Nucleus accumbens (tissue), 56 donors: ENCODE data around the gene MTOR.
A peak's percentile ranks its signal among the peaks of the same experiment; 100 is the strongest.
"Not testable (repeated sequence)": the region's sequence is repeated elsewhere in the genome, so short reads cannot be mapped to it uniquely, and the experiment has no call there.

Experiments used
- DNase-seq, 56 donors: peaks; one replicate each; lab custom pipeline; 2025; lab: John Stamatoyannopoulos, UW

MTOR gene

GRCh38 chr1:11262171-11263049 is at the start of gene MTOR:
MTOR (minus strand) TSS chr1:11262551; CDS start chr1:11259409, 3,142 bp downstream.
- DNase-seq = peak; percentile 60 to 100 (median 98)

DNA sequence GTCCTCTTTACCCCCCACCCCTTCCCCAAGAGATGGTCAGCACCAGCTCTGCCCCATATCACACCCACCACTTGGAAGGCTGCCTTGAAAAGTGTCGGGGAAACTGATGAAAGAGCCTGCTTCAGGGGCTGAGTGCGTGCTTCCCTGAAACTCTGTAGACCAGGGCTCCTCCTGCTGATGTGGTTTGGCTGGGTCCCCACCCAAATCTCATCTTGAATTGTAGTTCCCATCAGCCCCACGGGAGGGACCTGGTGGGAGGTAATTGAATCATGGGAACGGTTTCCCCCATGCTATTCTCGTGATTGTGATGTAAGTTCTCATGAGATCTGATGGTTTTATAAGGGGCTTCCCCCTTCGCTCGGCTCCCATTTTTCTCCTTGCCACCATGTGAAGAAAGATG is 47.0 kb upstream of the MTOR start:
- no peak for DNase-seq

- DNase-seq = no peak
Measured at GRCh38 chr1:11308699-11309224, 46.4 kb upstream of the MTOR start.

- no peak for DNase-seq
Measured at GRCh38 chr1:11307852-11308251, 45.5 kb upstream of the MTOR start.

DNA sequence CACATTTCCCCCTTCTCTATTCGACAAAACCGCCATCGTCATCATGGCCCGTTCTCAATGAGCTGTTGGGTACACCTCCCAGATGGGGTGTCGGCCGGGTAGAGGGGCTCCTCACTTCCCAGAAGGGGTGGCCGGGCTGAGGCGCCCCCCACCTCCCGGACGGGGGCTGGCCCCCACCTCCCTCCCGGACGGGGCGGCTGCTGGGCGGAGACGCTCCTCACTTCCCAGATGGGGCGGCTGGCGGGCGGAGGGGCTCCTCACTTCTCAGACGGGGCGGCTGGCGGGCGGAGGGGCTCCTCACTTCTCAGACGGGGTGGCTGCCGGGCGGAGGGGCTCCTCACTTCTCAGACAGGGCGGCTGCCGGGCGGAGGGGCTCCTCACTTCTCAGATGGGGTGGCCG is 43.2 kb upstream of the MTOR start:
- not testable (repeated sequence) for DNase-seq

DNA sequence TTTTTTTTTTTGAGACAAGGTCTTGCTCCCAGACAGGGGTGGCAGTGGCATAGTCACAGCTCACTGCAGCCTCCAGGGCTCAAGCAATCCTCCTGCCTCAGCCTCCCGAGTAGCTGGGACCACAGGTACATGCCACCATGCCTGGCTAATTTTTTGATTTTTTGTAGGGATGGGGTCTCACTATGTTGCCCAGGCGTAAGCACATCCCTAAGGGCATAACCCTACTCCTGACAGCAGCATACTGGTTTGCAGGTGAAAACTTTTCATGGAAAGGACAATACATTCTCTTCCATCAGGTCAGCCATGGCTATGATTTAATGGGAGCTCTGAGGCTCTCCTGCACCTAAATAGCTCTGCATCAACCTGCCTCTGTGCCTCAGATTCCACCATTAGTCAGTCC is 40.0 kb upstream of the MTOR start:
- no peak for DNase-seq

- DNase-seq = peak in 48 of 56 donors; percentile 8 to 85 (median 54)
Measured at GRCh38 chr1:11301601-11302000, 39.2 kb upstream of the MTOR start.

DNA sequence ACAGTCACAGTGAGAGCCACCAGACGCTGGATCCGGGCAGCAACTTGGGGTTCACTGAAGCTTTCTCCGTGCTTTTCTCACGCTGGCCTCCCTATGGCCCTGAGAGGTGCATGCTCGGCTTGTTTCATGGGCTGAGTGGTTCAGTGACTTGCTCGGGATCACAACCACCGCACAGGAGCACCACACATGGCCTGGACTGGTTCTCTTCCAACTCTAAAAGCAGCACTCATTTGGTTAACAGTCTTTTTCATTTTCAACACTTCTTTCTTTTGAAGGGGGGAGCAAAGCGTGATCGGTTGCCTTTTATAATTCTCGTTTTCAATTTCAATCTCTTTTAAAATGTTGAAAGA is 36.8 kb upstream of the MTOR start:
- DNase-seq = no peak

DNA sequence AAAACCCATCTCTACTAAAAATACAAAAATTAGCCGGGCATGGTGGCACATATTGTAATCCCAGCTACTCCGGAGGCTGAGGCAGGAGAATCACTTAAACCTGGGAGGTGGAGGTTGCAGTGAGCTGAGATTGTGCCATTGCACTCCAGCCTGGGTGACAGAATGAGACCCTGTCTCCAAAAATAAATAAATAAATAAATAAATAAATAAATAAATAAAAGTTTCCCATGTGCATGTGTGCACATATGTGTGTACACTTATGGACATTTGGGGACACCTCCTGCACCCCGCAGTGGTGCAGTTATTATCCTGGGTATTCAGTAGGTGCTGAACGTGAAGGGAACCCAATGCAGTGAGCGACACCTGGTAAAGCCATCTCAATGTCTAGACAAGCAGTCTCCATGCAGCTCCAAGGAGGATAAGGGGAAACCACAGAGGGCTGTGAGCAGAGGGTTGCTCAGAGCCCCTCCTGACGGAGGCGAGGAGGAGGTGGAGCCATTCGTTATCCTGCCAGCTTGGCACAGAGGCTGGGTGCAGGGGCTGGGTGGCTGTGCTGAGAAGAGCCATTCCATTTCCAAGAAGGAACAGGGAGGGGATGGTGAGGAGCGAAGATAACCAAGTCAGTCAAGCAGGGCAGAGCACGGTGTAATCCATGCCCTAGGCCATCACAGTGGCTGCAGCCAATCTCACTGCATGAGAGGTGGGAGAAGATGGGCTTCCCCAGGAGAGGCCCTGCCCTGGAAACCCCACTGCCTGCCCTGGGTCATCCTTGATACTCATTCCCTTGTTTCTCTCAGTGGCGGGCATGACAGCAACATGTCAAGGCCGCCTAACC is 36.3 kb upstream of the MTOR start:
- no peak for DNase-seq

DNA sequence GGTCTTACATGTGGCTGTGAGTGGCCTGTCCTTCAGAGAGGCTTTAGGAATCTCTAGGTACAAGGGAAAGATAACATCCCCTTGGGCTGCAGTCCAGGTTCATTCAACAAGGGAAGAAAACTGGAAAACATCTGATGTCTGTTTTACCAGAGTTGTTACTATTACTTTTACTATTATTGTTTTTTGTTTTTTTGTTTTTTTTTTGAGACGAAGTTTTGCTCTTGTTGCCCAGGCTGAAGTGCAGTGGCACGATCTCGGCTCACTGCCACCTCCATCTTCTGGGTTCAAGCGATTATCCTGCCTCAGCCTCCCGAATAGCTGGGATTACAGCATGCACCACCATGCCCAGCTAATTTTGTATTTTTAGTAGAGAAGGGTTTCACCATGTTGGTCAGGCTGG is 35.4 kb upstream of the MTOR start:
- not testable (repeated sequence) for DNase-seq

- DNase-seq = no peak
Measured at GRCh38 chr1:11295905-11296304, 33.6 kb upstream of the MTOR start.

GRCh38 chr1:11294951-11295350 is 32.6 kb upstream of the MTOR start:
- DNase-seq = no peak

DNA sequence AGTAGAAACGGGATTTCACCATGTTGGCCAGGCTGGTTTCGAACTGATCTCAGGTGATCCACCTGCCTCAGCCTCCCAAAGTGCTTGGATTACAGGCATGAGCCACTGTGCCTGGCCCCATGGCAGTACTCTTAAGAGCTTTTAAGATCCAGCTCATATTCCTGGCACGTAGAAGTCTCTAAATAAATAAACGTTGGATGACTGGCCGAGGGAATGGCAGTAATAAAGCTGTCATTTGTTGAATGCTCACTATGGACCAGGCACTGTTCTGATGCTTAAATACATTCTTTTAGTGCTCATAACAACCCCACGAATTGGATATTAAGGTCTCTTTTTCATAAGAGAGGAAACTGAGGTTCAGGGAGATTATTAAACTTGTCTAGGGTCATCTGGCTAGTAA is 31.5 kb upstream of the MTOR start:
- DNase-seq = no peak

- no peak for DNase-seq
Measured at GRCh38 chr1:11291049-11291448, 28.7 kb upstream of the MTOR start.

GRCh38 chr1:11289064-11289463 is 26.7 kb upstream of the MTOR start:
- DNase-seq = no peak

DNA sequence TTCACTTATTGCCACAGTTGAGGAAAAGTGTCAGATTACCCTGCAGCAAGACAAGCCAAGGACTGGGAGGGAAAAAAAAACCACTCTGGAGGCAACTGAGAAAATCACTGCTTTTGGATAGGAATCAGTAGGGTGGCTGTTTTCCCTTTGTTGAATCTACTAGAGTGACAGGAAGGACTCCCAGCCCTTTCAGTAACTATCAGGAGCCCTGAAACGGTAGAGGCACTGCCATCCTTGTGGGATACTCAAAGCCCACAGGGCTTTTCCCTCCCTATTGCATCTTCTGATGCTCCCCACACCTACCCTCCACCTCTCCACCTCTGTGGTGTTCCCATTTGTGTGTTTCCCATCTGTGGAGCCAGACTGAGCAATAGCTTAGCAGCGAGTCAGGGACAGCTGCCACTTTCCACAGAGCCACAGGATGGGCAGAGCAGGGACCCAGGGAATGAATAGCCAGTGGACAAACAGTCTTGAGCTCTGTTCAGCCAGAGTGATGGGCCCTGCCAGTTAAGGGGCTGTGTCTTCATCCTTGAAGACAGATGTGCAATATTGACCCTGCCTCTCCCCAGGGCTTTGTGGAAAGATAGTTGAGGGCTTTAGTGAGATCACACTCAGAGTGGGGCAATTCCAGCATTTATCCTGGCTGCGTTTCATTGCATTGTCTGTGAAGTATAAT is 24.5 kb upstream of the MTOR start:
- no peak for DNase-seq

DNA sequence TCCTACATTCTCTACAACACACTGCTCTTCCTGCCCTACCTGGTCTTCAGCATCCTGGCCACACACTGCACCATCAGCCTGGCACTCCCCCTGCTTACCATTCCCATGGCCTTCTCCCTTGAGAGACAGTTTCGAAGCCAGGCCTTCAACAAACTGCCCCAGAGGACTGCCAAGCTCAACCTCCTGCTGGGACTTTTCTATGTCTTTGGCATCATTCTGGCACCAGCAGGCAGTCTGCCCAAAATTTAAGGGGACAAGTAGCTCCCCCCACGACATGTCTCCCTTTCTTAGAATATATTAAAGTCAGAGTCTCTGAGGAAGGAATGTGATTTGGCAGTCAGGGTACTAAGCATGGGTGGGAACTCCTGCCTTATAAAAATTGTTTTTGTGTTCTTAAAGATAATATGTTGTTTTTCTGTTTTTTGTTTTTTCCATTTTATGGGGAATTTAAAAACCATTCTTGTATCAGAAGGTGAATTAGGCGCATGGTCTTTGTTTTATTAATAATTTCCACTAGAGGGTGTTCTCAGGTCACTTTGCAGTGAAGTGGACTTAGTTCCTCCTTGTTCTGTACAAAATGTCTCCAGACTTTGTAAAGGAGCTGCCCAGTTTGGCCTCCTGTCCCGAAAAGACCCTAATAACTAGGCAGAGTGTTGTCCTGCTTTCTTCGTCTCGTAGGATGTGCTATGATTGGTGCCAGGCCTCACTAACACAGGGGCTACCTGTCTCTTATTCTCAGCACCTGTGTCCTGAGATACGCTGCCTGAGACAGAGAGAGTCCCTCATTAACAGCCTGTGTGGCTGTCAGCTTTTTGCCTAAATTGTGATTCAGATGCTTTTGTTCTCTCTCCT is 23.8 kb upstream of the MTOR start:
- DNase-seq = peak in 23 of 56 donors; percentile 2 to 57 (median 13)

- DNase-seq = no peak
Measured at GRCh38 chr1:11284784-11285183, 22.4 kb upstream of the MTOR start.

- DNase-seq = no peak
Measured at GRCh38 chr1:11283151-11283550, 20.8 kb upstream of the MTOR start.
